DND-41 (cell line): Measurements from ENCODE around the gene OTUD4.

ENCODE experiments used
- CTCF ChIP-seq: IDR thresholded peaks from 2 replicates; pipeline ENCODE4 v1.5.1; 2012; ENCODE audit warnings: borderline replicate concordance, low read length, moderate library complexity, mild to moderate bottlenecking; ENCODE audit not compliant: poor library complexity, severe bottlenecking; ENCODE audit errors: extremely low read depth
- EZH2 ChIP-seq: IDR thresholded peaks from 3 replicates; pipeline ENCODE4 v1.6.1; 2012; ENCODE audit warnings: borderline replicate concordance, low read depth, mild to moderate bottlenecking, moderate library complexity, low read length, inconsistent platforms; ENCODE audit not compliant: severe bottlenecking

GRCh38 chr4:145189981-145190380, 9.6 kb upstream of the OTUD4 start:
- TF ChIP-seq CTCF: no peak
- no peak for TF ChIP-seq EZH2
